ENCODE results near the gene ALOX5AP.

GRCh38 chr13:30700364-30700763 lies 35.0 kb upstream of the ALOX5AP start:
- TF ChIP-seq CTCF (conservative IDR thresholded peaks at IDR 0.05) = no peak
- no peak for TF ChIP-seq EZH2 (IDR thresholded peaks at IDR 0.05; ENCODE audit: low read depth)
